Right lobe of liver (tissue), 6 donors: Measurements from ENCODE around the gene DTHD1. TPM values are rescaled to one million over a fixed set of nuclear protein-coding genes. Genes with fewer than 3 reads are reported as not detected.

Experiments used
- ATAC-seq, 4 donors: fragments of 200-7000 bp; cut with Tn5 transposase; one replicate each; pipeline ENCODE4 v1.9.1; 2020; ENCODE audit warnings: mild to moderate bottlenecking in 4 of 4, moderate library complexity in 4 of 4
- DNase-seq, 3 donors: peaks; one replicate each; pipeline ENCODE4 v3.0.0-alpha.2; 2020
- H3K27ac ChIP-seq, 3 donors: fragments of 200-600 bp; one replicate each; pipeline ENCODE4 v1.8.0; 2022
- H3K27me3 ChIP-seq, 2 donors: fragments of 200-600 bp; one replicate each; pipeline ENCODE4 v1.8.0; 2022
- H3K36me3 ChIP-seq, 4 donors: fragments of 200-600 bp; sonication (generic) in 1 of 4; one replicate each; pipeline versions ENCODE4 v1.5.1 to v1.8.0; 2017 to 2022; ENCODE audit warnings: control low read depth in 1 of 4
- H3K4me1 ChIP-seq, 4 donors: fragments of 200-600 bp; sonication (generic) in 1 of 4; one replicate each; pipeline versions ENCODE4 v1.5.1 to v1.8.0; 2017 to 2022; ENCODE audit warnings: control low read depth in 1 of 4
- H3K4me3 ChIP-seq, 3 donors: fragments of 200-600 bp; one replicate each; pipeline ENCODE4 v1.8.0; 2022
- H3K9me3 ChIP-seq, 4 donors: fragments of 200-600 bp; sonication (generic) in 1 of 4; one replicate each; pipeline versions ENCODE4 v1.5.1 to v1.8.0; 2017 to 2022; ENCODE audit warnings: control low read depth in 1 of 4
- POLR2A ChIP-seq: fragments of 450-650 bp; IDR thresholded peaks from one replicate; pipeline ENCODE4 v1.6.1; 2017; ENCODE audit warnings: antibody characterized with exemption, mild to moderate bottlenecking
- WGBS: methylation state at CpG from one replicate; pipeline ENCODE4 v1.1.6; 2018; ENCODE audit warnings: low coverage, low lambda C conversion rate; ENCODE audit not compliant: insufficient coverage; ENCODE audit errors: missing lambda C conversion rate; 5-methylcytosine and 5-hydroxymethylcytosine counted together
- intact Hi-C, 2 donors: fragments of 100-400 bp; cut with DNase I; formaldehyde crosslinking; loops; one replicate each; pipeline versions ENCODE4 v1.11.2 to v1.14.1; 2022
- total RNA-seq, 6 experiments: library from RNA; depleted of rRNA in 2 of 6; stranded (reverse); fragments of >200 nt in 2 of 6; fragmentation: NEBNext Ultra II Directional in 3 of 6; extraction: Animal tissue kit (Norgen Biotek cat#: 25700) in 3 of 6; gene quantifications; one replicate each; pipeline versions ENCODE4 v1.1.0 to v1.2.4, GENCODE V29; 2016 to 2023
- TF ChIP-seq, protein P1 (sequence below), 4 donors: fragments of 200-600 bp in 3 of 4; fragments of 450-650 bp in 1 of 4; IDR thresholded peaks; one replicate each; pipeline versions ENCODE4 v1.5.1 to v1.8.0; 2016 to 2022; ENCODE audit warnings: antibody characterized with exemption in 4 of 4, mild to moderate bottlenecking in 2 of 4
- donor health status: DM: no; HTN: yes; CAD: no.
- donor health status: DM: no; HTN: no; CAD: no.
- donor health status: DM: no; HTN: no; CAD: no.
- donor health status: DM: no; HTN: yes; CAD: no.
- donor health status: DM: no; HTN: yes; CAD: no.

Gene DTHD1
- total RNA-seq, 6 experiments from 2014 or later = 0.07 to 0.12 (median 0.12) TPM; not detected in 2

- WGBS = 86% methylated on average over 4 of the region's 4 CpGs
- no peak for ATAC-seq
- intact Hi-C loops = no loop called here
- H3K36me3 ChIP-seq = no peaks in the 10 kb centered on the region
- H3K27me3 ChIP-seq = no peaks in the 10 kb centered on the region
- DNase-seq = no peak
- no peak overlapping the region for H3K27ac ChIP-seq
- no peaks in the 10 kb centered on the region for H3K9me3 ChIP-seq
- TF ChIP-seq POLR2A = no peak
- TF ChIP-seq, protein P1, sequence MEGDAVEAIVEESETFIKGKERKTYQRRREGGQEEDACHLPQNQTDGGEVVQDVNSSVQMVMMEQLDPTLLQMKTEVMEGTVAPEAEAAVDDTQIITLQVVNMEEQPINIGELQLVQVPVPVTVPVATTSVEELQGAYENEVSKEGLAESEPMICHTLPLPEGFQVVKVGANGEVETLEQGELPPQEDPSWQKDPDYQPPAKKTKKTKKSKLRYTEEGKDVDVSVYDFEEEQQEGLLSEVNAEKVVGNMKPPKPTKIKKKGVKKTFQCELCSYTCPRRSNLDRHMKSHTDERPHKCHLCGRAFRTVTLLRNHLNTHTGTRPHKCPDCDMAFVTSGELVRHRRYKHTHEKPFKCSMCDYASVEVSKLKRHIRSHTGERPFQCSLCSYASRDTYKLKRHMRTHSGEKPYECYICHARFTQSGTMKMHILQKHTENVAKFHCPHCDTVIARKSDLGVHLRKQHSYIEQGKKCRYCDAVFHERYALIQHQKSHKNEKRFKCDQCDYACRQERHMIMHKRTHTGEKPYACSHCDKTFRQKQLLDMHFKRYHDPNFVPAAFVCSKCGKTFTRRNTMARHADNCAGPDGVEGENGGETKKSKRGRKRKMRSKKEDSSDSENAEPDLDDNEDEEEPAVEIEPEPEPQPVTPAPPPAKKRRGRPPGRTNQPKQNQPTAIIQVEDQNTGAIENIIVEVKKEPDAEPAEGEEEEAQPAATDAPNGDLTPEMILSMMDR (IDR thresholded peaks at IDR 0.05) = no peak
- no peaks in the 10 kb centered on the region for H3K4me1 ChIP-seq
- no peak overlapping the region for H3K4me3 ChIP-seq
Measured at GRCh38 chr4:36324808-36325207, 43.4 kb downstream of the DTHD1 start.

DNA sequence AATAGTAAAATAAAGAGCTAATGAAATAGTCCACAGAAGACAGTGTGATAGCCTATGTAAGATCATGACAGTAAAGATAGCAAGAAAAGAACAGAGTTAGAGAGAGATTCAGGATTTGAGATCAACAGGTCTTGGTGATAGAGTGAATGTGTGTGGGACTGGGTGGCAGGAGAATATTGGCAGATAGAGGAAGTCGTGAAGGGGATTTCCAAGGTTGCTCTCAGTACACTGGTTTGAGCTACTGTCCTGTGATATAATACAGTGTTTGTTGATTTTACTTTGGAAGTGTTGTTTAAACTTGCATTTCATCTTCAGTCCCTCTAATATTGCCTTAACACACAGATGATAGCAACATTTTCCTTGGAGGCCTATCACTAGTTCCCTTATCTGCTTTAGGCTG, 44.1 kb downstream of the DTHD1 start:
- H3K27ac ChIP-seq = no peak overlapping the region
- intact Hi-C loops = no loop called here
- H3K27me3 ChIP-seq = no peaks in the 10 kb centered on the region
- no peaks in the 10 kb centered on the region for H3K36me3 ChIP-seq
- H3K4me1 ChIP-seq = no peaks in the 10 kb centered on the region
- DNase-seq (no peak), ATAC-seq (peak; percentile 32 to 84 (median 56))
- TF ChIP-seq, protein P1 (IDR thresholded peaks at IDR 0.05) = no peak
- no peak for TF ChIP-seq POLR2A
- no peak overlapping the region for H3K4me3 ChIP-seq
- WGBS = 43% methylated on average over 1 of the region's 1 CpG
- H3K9me3 ChIP-seq = no peaks in the 10 kb centered on the region

DNA sequence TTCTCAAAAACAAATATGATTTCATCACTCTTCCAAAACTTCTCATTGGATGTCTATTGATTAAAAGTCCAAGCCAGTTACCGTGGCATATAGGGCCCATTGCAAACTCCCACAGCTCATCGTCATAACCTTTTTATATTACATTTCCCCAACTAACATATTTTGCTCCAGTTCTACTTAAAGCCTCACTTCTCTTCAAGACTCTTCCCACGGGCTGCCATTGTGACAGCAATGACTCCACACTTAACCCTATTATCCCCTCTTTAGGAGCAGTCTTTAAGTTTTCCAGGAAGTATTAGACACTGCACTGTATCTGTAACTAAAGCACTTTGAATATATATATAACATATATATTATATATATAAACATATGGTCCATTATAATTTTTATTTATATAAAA, 44.5 kb downstream of the DTHD1 start:
- intact Hi-C loops = no loop called here
- TF ChIP-seq, protein P1 (IDR thresholded peaks at IDR 0.05) = no peak
- no peak for TF ChIP-seq POLR2A
- no peak for ATAC-seq

GRCh38 chr4:36326476-36327029, 45.1 kb downstream of the DTHD1 start:
- Histone ChIP-seq H3K4me3 (no peak overlapping the region), H3K36me3 (no peaks in the 10 kb centered on the region), H3K27ac (no peak overlapping the region), H3K9me3 (no peaks in the 10 kb centered on the region), H3K4me1 (no peaks in the 10 kb centered on the region), H3K27me3 (no peaks in the 10 kb centered on the region)
- 84% methylated on average over 3 of the region's 4 CpGs for WGBS
- TF ChIP-seq POLR2A = no peak
- TF ChIP-seq, protein P1 (IDR thresholded peaks at IDR 0.05) = no peak
- ATAC-seq = no peak
- no peak for DNase-seq
- intact Hi-C loops = no loop called here

More for the DNA sequence above, 44.5 kb downstream of the DTHD1 start:
- no peak overlapping the region for H3K4me3 ChIP-seq
- DNase-seq = no peak
- H3K27me3 ChIP-seq = no peaks in the 10 kb centered on the region
- H3K4me1 ChIP-seq = no peaks in the 10 kb centered on the region
- no peak overlapping the region for H3K27ac ChIP-seq
- no peaks in the 10 kb centered on the region for H3K9me3 ChIP-seq
- 47% methylated on average over 3 of the region's 3 CpGs for WGBS
- H3K36me3 ChIP-seq = no peaks in the 10 kb centered on the region

DNA sequence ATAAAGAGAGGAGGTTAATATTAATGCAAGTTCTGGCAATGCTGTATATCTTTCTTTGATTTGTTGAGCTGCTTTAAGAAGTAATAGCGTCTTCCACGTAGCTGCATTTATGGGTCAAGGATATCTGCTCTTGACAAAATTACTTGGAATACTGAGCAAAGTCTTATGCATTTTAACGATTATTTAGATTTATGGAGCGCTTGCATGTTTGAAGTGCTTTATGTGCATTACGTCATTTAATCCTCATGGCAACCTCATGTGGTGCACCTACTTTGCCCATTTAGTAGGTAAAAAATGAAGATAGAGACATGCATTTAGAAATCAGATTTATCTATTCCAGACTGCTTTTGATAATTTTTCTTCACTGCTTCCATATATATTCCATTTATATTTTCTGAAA, 46.0 kb downstream of the DTHD1 start:
- TF ChIP-seq, protein P1 (IDR thresholded peaks at IDR 0.05) = no peak
- no peak for TF ChIP-seq POLR2A
- DNase-seq = no peak
- H3K36me3 ChIP-seq = no peaks in the 10 kb centered on the region
- intact Hi-C loops = no loop called here
- no peaks in the 10 kb centered on the region for H3K4me1 ChIP-seq
- H3K27me3 ChIP-seq = no peaks in the 10 kb centered on the region
- WGBS = 69% methylated on average over 5 of the region's 5 CpGs
- no peak overlapping the region for H3K4me3 ChIP-seq
- no peaks in the 10 kb centered on the region for H3K9me3 ChIP-seq
- no peak overlapping the region for H3K27ac ChIP-seq
- no peak for ATAC-seq
